Measurements from ENCODE around the gene E2F7.
A peak's percentile ranks its signal among the peaks of the same experiment; 100 is the strongest.

- no peak for TF ChIP-seq POLR2AphosphoS5 (IDR thresholded peaks at IDR 0.05; ENCODE audit: insufficient read depth, low read depth, low read length)
- TF ChIP-seq CTCF (IDR thresholded peaks at IDR 0.05; ENCODE audit: extremely low read depth in 1 of 2, insufficient read depth in 1 of 2, low read depth in 1 of 2, low read length in 2 of 2), result no peak
- TF ChIP-seq GATA2 (IDR thresholded peaks at IDR 0.05; ENCODE audit: insufficient read depth, insufficient read length, low read depth, low read length), result peak; percentile 78
- TF ChIP-seq MYC (IDR thresholded peaks at IDR 0.05; ENCODE audit: low read depth, low read length), result no peak
- TF ChIP-seq MAX (IDR thresholded peaks at IDR 0.05; ENCODE audit: insufficient read depth, insufficient read length), result no peak
- TF ChIP-seq EZH2 (IDR thresholded peaks at IDR 0.05; ENCODE audit: borderline replicate concordance, low read depth, low read length, severe bottlenecking), result no peak
- no peak for TF ChIP-seq POLR2A (IDR thresholded peaks at IDR 0.05; ENCODE audit: low read depth, low read length)
- TF ChIP-seq FOS (IDR thresholded peaks at IDR 0.05; ENCODE audit: borderline replicate concordance, insufficient read depth, low read length), result peak; percentile 66
These were observed 22.1 kb upstream of the E2F7 start for GRCh38 chr12:77087427-77087826.
